MCF 10A (cell line): Measurements from ENCODE around the gene CAND2. TPM values are rescaled to one million over a fixed set of nuclear protein-coding genes. Genes with fewer than 3 reads are reported as not detected.

Source experiments
- BruUV-seq: library from RNA; stranded (reverse); fragments of 400-500 nt; replicated peaks from 2 replicates; lab custom pipeline; 2021; lab: Mats Ljungman, UMichigan
- CTCF ChIA-PET: fragments of 300-600 bp; sonication (Branson Sonifier 250); formaldehyde crosslinking; extraction: SDS; loops from one replicate; lab custom pipeline; 2021; ENCODE audit warnings: antibody characterized with exemption, inconsistent platforms; lab: Yijun Ruan, JAX
- POLR2A ChIA-PET: fragments of 300-600, 350-650 bp; sonication (Branson Sonifier 250); formaldehyde crosslinking; extraction: SDS; loops from one replicate; lab custom pipeline; 2020; ENCODE audit warnings: antibody characterized with exemption, inconsistent platforms; lab: Yijun Ruan, JAX
- DNase-seq: peaks from one replicate; pipeline ENCODE4 v3.0.0-alpha.2; 2018; ENCODE audit not compliant: unreplicated experiment
- H3K27ac Mint-ChIP-seq: one replicate; pipeline ENCODE4 v1.8.0; 2022; ENCODE audit warnings: mild to moderate bottlenecking, low read depth, mixed read lengths; ENCODE audit not compliant: unreplicated experiment
- H3K27me3 Mint-ChIP-seq: one replicate; pipeline ENCODE4 v1.8.0; 2022; ENCODE audit warnings: mixed read lengths; ENCODE audit not compliant: insufficient read depth, unreplicated experiment
- H3K36me3 Mint-ChIP-seq: one replicate; pipeline ENCODE4 v1.8.0; 2022; ENCODE audit warnings: mild to moderate bottlenecking, moderate library complexity, mixed read lengths; ENCODE audit not compliant: insufficient read depth, unreplicated experiment
- H3K4me1 Mint-ChIP-seq: one replicate; pipeline ENCODE4 v1.8.0; 2022; ENCODE audit warnings: mixed read lengths; ENCODE audit not compliant: insufficient read depth, unreplicated experiment
- H3K4me3 Mint-ChIP-seq: one replicate; pipeline ENCODE4 v1.8.0; 2022; ENCODE audit warnings: mild to moderate bottlenecking, moderate library complexity, mixed read lengths; ENCODE audit not compliant: unreplicated experiment
- H3K9me3 Mint-ChIP-seq: one replicate; pipeline ENCODE4 v1.8.0; 2022; ENCODE audit warnings: mixed read lengths; ENCODE audit not compliant: unreplicated experiment
- CTCF ChIP-seq: fragments of 200-600 bp; IDR thresholded peaks from one replicate; pipeline ENCODE4 v1.8.0; 2022; ENCODE audit warnings: antibody characterized with exemption, mild to moderate bottlenecking; ENCODE audit not compliant: unreplicated experiment
- intact Hi-C: fragments of 100-400 bp; cut with micrococcal nuclease; formaldehyde crosslinking; loops from 2 replicates; pipeline ENCODE4 v1.14.1; 2022
- total RNA-seq: library from RNA; stranded (reverse); gene quantifications from 2 replicates; pipeline ENCODE4 v1.2.3, GENCODE V29; 2022

Gene CAND2
- total RNA-seq, 1 experiment from 2014 or later: not detected

GRCh38 chr3:12862387-12862786 lies 65.9 kb downstream of the CAND2 start:
- TF ChIP-seq CTCF: no peak
- Mint-ChIP-seq H3K27me3 (peaks cover 13% of the 10 kb centered on the region), H3K27ac (no peak overlapping the region), H3K36me3 (no peaks in the 10 kb centered on the region), H3K4me1 (no peaks in the 10 kb centered on the region), H3K4me3 (no peak overlapping the region), H3K9me3 (peaks cover 18% of the 10 kb centered on the region)
- DNase-seq: no peak
- no TSS peak for BruUV-seq
- ChIA-PET POLR2A (no interaction called here), CTCF (interaction anchor here (1.2 to 1.7 kb wide), 2 partner anchors 21 to 29 kb away, joined by 4 to 12 read pairs; partner anchors contain the start of gene RPL32)
- intact Hi-C loops: loop anchor here (10.0 kb wide), 1 partner anchor 792 kb away; no protein-coding TSS in a partner anchor

GRCh38 chr3:12865271-12865670 lies 68.8 kb downstream of the CAND2 start:
- no peak overlapping the region for H3K27ac Mint-ChIP-seq
- DNase-seq: no peak
- no peak overlapping the region for H3K4me3 Mint-ChIP-seq
- peaks cover 18% of the 10 kb centered on the region for H3K9me3 Mint-ChIP-seq
- CTCF ChIA-PET: interaction anchor here (0.5 to 1.6 kb wide), 2 partner anchors 24 to 56 kb away, joined by 3 to 6 read pairs; partner anchors contain the start of gene RPL32
- POLR2A ChIA-PET: interaction anchor here (0.6 kb wide), 1 partner anchor 539 kb away, joined by 4 read pairs; no protein-coding TSS in a partner anchor
- H3K4me1 Mint-ChIP-seq: peaks cover 8% of the 10 kb centered on the region
- peaks cover 15% of the 10 kb centered on the region for H3K27me3 Mint-ChIP-seq
- TF ChIP-seq CTCF: no peak
- BruUV-seq: no TSS peak
- intact Hi-C loops: loop anchor here (10.0 kb wide), 1 partner anchor 790 kb away; no protein-coding TSS in a partner anchor
- no peaks in the 10 kb centered on the region for H3K36me3 Mint-ChIP-seq

- no peak overlapping the region for H3K27ac Mint-ChIP-seq
- no TSS peak for BruUV-seq
Measured at GRCh38 chr3:12866836-12867235, 70.4 kb downstream of the CAND2 start.

More at GRCh38 chr3:12866836-12867235, 70.4 kb downstream of the CAND2 start:
- CTCF ChIA-PET: interaction anchor here (0.6 to 4.1 kb wide), 6 partner anchors 10 to 535 kb away, joined by 3 to 27 read pairs (median 4); partner anchors contain the start of gene RPL32
- H3K4me1 Mint-ChIP-seq: peaks cover 8% of the 10 kb centered on the region
- peaks cover 31% of the 10 kb centered on the region for H3K27me3 Mint-ChIP-seq
- no peak for DNase-seq
- no peak overlapping the region for H3K4me3 Mint-ChIP-seq
- intact Hi-C loops: loop anchor here (10.0 kb wide), 1 partner anchor 788 kb away; no protein-coding TSS in a partner anchor
- no peak for TF ChIP-seq CTCF
- POLR2A ChIA-PET: interaction anchor here (0.7 to 1.2 kb wide), 2 partner anchors 24 to 158 kb away, joined by 3 read pairs; no protein-coding TSS in a partner anchor
- H3K9me3 Mint-ChIP-seq: peaks cover 18% of the 10 kb centered on the region
- no peaks in the 10 kb centered on the region for H3K36me3 Mint-ChIP-seq
